ENCODE measurements around the gene TDRD1.

GRCh38 chr10:114151892-114152291 lies 27.3 kb upstream of the TDRD1 start:
- TF ChIP-seq REST (IDR thresholded peaks at IDR 0.05; ENCODE audit: insufficient read depth in 1 of 2, low read depth in 2 of 2, low read length in 2 of 2) (no peak), TAF1 (IDR thresholded peaks at IDR 0.05; ENCODE audit: borderline replicate concordance, insufficient read depth, low read length) (no peak), SIN3A (IDR thresholded peaks at IDR 0.05; ENCODE audit: borderline replicate concordance, insufficient read depth, low read length) (no peak)

Measured in PFSK-1 (cell line).